SK-MEL-5 (cell line): Measurements from ENCODE around the gene EFNA3. TPM values are rescaled to one million over a fixed set of nuclear protein-coding genes. Genes with fewer than 3 reads are reported as not detected.

Source experiments
- DNase-seq: peaks from one replicate; pipeline ENCODE4 v3.0.0-alpha.2; 2016; ENCODE audit warnings: low read depth, low spot score
- in situ Hi-C: cut with HindIII; loops from 2 replicates; pipeline ENCODE4 v1.10.0; 2016; ENCODE audit warnings: low sequenced_read_pairs, high pct_unique_total_duplicates, low pct_unique_long_range_greater_than_20kb
- total RNA-seq: library from RNA; depleted of rRNA; stranded (reverse); fragments of >200 nt; shearing (Covaris generic); gene quantifications from 2 replicates; pipeline ENCODE4 v1.2.3, GENCODE V29; 2014

Gene EFNA3
- total RNA-seq, 1 experiment from 2014 or later: 6.6 TPM

DNA sequence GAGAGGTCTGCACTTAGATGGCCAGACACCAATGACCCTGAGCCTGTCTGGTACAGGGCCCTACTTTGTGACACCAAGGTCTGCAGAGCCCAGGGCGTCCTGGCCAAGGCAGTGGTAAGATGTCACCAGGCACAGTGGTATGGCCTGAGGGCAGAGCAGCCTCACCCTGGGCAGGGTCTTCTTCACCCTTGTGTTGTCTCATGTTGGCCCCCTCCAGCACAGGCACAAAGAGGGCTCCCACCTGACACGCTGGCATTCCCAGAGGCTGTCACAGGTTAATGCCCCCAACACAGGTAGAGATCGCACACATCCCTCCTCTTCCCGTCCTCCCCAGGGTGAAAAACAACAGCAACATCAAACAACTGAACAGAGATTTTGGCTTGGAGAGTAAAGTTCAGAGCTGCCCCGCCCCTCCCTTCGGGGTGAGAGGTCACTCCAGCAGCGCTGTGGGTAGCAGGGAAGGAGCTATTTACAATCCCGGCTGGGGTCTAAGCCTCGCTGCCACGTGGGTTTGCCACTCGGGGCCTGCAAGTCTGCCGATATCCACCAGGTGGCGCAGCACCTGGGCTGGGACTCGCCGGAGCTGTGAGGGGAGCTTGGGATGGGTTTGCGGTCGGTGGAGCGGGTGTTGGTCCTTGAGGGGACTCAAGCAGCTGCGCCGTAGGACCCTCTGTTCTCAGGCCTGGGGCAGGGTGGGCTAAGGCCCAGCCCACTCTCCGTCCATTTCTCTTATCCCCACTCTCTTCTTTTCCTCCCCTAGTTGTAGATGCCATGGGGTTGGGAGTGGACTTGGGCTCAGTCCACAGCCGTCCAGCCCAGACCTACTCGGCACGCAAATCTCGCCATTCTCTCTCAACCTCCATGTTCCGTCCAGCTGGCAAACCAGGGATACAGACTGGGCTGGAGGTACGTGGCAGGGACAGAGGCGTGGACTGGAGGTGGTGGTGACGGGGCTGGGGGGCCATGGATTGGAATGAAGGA lies 12.7 kb downstream of the EFNA3 start:
- in situ Hi-C loops: no loop called here
- DNase-seq: peak; percentile 91

DNA sequence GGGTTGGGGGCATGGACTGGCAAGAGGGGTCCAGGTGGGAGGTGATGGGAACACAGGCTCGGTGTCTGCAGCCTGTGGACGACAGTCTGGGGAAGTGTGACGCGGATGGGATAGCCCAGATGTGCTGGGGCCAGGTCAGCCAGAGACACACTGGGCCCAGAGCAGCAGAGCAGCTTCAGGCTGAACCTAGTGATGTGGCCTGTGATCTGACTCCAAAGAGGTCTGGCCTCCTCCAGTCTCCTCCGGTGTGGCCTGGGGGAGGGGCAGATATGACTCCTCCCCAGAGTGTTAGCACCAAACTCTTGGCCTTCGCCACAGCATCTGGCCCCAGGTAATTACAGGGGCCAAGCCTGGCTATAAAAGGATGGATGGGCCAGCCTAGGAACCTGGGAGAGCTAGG lies 13.5 kb downstream of the EFNA3 start:
- DNase-seq: no peak
- in situ Hi-C loops: no loop called here

DNA sequence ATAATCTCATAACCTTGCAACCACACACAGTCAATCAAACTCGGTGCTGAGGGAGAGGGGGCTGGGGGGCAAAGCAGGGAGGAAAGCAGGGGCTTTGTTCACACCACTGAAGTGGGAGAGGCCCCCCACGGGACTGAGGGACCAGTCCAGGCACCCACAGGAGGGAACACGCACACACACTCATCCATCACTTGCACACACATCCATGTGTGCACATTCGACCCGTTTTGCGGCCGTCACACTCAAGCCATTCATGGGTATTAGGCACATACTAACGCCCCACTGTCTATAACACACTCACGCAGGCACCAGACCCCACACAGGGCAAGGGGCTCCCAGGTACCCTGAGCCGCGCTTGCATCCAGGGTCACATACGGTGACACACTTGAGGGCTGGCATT lies 14.0 kb downstream of the EFNA3 start:
- in situ Hi-C loops: no loop called here
- no peak for DNase-seq

DNA sequence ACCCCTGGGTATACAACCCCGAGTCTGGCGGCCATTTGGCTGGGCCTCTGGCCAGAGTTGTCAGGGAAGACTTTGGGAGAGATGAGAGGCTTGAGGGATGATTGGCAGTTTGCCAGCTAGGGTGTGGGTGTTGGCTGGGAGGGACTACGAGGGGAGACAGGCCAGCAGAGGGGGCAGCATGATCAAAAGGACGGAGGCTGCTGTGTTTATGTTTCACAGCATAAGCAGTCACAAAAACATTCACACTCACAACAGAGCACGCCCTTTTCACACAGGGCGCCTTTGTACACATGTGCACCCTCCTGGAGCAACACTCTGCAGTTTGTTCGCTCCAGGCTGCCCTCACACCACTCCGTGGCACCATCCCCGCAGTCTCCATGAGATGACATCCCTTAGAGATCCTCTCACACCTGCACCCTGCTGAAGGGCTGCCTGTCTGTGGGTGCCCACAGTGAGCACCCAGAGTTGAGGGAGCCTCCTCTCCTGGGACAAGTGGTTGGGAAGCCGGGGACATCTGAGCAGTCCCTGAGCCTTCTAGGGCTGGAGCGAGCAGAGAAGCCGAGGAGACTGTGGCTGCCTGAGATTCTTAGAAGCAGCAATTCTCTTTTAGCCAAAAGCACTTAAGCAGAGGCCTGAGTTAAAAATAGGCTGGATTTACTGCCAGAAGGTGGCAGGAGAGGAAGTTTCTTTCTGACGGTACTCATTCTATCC lies 15.4 kb downstream of the EFNA3 start:
- in situ Hi-C loops: no loop called here
- peak; percentile 81 for DNase-seq

DNA sequence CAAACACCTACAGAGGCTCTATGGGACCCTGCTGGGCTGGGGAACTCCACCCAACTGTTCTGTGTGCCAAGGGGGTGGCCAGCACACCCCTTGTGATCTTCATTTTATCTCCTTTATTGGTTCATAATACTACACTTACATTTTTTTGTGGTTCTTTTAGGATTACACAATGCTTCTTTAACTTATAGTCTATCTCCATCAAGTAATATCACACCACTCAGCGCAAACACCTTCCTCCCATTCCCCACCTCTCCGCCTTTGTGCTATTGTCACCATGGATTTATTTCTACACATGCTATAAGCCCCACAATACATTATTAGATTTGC lies 15.9 kb downstream of the EFNA3 start:
- in situ Hi-C loops: no loop called here

DNA sequence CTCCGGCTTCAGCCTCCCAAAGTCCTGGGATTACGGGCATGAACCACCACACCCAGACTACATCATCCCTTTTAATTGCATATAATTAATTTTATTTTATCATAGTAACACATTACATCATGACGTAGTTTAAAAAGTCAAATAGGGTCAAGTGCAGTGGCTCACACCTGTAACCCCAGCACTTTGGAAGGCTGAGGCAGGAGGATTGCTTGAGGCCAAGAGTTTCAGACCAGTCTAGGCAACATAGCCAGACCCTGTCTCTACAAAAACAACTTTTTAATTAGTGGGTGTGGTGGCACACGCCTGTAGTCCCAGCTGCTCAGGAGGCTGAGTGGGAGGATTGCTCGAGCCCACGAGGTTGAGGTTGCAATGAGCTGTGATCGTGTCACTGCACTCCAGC lies 20.7 kb downstream of the EFNA3 start:
- in situ Hi-C loops: no loop called here
- no peak for DNase-seq

More for the DNA sequence above, 15.9 kb downstream of the EFNA3 start:
- no peak for DNase-seq

DNA sequence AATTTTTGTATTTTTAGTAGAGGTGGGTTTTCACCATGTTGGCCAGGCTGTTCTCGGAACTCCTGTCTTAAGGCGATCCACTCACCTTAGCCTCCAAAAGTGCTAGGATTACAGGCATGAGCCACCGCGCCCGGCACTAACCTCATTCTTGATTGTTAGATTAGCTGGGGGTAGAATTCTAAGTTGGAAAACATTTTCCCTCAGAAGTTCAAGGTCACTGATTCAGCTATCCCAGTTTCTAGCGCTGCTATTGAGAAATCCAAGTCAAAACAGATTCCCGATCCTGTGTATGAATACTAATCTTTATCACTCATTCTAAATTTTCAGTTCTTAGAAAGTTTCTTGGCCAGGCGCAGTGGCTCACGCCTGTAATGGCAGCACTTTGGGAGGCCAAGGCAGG lies 24.7 kb downstream of the EFNA3 start:
- in situ Hi-C loops: no loop called here
- DNase-seq: no peak

DNA sequence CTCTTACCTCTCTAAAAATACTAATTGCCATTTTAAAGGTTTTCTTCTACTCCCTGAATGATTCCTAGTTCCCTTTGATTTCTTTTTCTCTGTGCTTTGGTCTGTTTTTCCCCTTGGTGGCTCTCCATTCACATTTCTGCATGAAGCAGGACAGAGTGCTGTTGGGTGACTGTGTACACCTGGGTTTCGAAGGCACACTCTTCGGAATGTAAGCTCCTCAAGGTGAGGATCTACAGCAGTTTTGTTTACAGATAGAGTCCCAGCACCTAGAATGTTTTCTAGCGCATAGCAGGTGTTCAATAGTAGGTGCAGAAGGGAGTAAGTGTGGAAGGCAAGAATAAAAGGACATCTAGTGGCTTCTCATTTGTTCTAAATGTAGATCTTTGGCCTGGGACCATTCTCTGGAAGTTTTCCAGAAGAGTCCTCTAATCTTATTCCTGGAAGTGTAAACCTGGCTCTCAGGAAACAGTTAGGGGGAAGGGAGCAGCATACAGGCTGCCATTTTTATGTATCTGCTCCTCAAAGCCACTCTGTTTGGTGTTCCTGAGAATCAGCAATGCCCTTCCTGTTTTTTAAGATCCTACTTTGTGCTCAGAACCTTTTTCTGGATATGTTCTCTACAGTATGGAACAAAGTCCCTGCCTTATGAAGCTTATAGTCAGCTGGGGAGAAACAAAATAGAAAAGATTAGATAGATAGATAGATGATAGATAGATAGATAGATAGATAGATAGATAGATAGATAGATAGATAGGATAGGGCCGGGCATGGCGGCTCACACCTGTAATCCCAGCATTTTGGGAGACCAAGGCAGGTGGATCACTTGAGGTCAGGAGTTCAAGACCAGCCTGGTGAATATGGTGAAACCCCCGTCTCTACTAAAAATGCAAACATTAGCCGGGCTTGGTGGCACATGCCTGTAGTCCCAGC lies 26.2 kb downstream of the EFNA3 start:
- in situ Hi-C loops: no loop called here
- DNase-seq: no peak

DNA sequence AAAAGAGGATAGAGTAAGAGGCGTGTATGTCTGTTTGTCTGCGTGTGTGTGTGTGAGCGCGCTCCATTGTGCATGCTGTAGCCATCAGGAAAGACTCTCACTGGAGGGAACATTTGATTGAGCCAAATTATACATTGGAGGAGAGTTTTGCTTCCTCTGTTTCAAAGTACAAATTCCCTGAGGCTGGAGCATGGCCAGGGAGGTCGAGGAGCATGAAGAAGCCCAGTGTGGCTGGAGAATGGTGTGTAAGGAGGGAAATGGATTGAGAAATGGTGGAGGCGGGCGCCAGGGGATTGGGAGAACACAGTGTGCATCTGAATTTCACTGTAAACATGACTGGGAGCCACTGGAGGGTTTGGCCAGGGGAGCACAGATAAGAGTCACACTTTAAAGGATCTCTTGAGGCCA lies 27.0 kb downstream of the EFNA3 start:
- in situ Hi-C loops: no loop called here
- DNase-seq: no peak

DNA sequence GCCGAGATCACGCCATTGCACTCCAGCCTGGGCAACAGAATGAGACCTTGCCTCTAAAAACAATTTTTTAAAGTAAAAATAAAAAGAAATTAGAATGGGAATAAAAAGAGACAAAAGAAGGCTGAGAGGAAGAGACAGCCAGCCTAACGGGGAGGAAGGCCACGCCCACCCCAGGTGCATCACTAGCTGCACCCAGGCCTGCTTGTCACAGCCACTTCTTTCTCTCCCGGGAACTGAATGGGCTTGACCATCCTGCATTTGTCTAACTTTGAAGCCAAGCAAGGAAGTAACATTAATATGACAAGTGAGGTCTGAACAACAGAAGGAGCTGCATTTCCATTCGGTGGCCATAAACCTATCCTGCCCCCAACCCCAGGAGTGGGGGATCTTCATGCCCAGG lies 28.2 kb downstream of the EFNA3 start:
- in situ Hi-C loops: no loop called here

DNA sequence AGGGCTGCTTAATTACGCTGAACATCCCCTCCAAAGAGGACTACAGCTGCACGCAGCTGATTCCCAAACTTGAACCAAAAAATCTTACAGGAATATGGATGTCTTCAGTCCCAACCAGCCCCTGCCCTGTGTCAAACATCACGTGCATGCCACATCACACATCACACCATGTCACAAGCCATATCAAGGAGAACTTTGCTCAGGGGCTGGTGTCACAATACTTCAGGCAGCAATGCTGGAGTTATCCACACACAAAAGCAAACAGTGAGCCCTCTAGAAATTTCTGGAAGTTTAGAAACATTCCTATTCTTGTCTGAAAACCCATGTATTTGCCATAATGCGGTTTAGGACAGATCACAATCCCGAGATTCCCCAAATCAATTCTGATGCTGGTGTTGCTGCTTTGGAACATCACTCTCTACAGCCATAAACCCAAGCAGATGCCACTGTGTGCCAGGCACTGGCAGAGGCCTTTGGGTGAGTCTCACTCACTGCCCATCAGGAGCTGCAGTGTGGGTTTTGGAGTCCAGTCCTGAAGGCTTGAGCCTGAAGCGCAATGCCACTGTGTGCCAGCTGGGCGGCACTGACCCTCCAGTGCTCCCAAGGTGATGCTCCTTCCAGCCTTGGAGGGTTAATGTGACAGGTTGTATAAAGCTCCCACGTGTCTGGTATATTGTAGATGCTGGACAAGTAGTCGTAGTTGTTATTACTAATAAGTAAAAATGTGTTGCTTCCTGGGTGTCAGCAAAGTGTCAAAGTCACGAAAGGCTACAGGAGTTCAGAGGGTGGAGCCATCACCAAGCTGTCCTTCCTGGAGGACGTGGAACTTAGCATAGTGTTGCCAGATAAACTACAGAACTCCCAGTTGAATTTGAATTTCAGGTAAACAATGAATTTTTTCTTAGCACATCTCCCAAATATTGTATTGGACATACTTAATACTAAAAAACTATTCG lies 28.9 kb downstream of the EFNA3 start:
- in situ Hi-C loops: no loop called here
- DNase-seq: no peak

More for the DNA sequence above, 28.2 kb downstream of the EFNA3 start:
- DNase-seq: no peak

DNA sequence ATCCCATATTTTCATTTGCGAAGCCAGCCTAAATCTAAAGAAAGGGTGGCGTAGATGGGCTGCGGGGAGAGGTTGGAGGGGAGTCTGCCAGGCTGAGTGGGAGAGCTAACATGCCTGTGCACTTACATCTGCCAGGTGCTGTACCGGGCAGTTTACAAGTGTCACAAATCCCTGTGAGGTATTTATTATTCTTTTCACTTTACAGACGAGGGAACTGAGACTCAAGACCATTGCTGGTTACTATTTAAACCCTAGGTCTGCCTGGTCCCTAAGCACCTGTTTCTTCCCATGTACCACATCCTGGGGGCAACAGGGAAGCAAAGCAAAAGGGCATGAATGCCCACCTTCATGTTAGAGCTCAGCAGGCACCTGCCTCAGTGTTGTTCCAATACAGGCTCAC lies 29.7 kb downstream of the EFNA3 start:
- DNase-seq: no peak
- in situ Hi-C loops: no loop called here

DNA sequence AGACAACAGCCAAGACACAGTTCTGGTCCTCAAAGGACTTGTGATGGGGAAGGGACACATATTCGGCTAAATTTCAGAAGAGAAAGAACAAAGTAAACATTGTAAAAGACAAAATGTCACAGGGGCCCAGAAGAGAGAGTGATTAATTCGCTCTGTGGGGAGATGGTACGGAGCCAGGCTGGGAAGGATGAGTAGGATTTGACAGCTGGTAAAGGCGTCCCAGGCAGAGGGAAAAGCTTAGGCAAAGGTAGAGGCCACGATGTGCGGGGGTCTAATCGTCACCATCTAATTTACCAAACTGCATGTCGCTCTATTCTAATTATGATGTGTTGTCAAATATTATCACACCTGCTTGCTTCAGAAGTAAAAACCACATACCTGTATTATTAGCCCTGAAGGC lies 31.7 kb downstream of the EFNA3 start:
- no peak for DNase-seq
- in situ Hi-C loops: no loop called here

DNA sequence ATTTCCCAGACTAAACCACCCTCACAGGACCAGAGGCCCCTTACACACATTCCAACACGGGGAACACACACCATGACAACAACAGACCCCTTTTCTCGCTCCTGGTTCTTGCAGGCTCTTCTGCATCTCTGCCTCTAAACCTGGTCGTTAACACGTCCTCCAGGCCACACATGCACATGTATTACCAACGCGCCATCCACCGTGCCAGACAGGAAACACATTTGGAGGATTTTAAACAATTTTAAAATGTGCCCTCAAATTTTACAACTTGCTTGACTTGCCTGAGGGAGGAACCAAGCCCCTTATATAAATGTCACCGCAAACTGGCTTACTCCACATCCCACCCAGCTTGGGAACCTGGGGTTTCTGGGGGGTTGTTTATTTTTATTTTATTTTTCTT lies 32.2 kb downstream of the EFNA3 start:
- DNase-seq: no peak
- in situ Hi-C loops: no loop called here

DNA sequence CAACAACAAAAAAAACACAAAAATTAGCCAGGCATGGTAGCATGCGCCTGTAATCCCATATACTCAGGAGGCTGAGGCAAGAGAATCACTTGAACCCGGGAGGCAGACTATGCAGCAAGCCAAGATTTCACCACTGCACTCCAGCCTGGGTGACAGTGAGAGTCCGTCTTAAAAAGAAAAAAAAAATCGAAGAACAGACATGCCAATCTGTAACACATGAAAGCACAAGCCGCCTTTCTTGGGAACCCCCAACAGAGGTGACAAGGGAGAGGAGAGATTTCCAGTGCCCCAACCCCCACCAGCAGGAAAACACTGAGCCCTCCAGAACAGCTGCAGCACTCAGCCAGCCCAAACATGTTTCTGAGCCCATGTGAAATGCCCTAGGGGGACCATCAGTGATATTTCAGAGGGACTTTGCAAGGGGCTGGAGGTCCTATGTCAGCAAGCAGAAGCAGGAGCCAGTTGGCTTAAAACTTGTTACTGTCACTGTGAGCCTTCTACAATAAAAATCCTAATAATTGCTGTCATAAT lies 34.9 kb downstream of the EFNA3 start:
- DNase-seq: no peak
- in situ Hi-C loops: no loop called here

DNA sequence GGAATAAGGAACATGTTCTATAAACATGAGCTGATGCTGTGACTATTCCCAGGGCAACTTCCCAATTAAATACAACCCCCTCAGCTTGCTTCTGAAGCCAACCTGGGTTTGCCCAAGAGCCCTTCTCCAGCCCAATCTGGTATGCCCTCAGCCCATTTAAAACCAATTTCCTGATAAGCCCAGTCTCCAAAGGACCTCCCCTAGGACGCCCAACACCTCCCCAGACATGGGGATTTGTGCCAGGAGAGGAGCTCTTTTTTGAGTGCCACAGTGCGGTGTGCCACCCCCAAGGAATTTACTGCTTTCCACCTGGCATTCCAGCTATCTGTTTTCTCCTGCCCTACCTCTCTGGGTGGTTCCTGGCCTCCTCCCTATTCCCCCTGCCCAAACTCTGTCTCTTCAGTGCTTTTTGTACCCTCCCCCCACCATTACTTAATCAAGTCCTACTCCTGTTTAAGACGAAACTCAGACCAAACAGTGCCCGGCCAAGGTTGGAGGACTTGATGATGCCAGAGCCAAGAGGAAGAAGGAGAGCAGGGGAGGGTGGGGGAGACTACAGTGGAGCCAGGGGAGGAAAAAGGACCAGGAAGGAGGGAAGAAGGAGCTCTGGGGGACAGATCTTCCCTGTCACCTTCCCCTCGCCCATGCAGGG lies 37.6 kb downstream of the EFNA3 start:
- in situ Hi-C loops: no loop called here
- no peak for DNase-seq
